ENCODE results near the gene TMEM150B. TPM values are rescaled to one million over a fixed set of nuclear protein-coding genes. Genes with fewer than 3 reads are reported as not detected.
A peak's percentile ranks its signal among the peaks of the same experiment; 100 is the strongest.

TMEM150B gene
- total and polyA plus RNA-seq, 2 of the 13 experiments (the other 11 are each of a cell fraction or from before 2014, with no cell fraction given), result 1.3 to 1.8 TPM

GRCh38 chr19:55324662-55325061, 479 bp downstream of the TMEM150B start:
- ATAC-seq (no peak), DNase-seq (ENCODE audit: low spot score) (no peak), FAIRE-seq (no peak)
- Histone ChIP-seq H3K79me2 (ENCODE audit: insufficient read depth, low read length) (no peaks in the 10 kb centered on the region), H3K9me3 (ENCODE audit: low read length) (no peaks in the 10 kb centered on the region), H3K4me2 (ENCODE audit: low read depth, low read length) (no peak overlapping the region; the same call in 1 of the 2 replicates), H3K27me3 (ENCODE audit: control insufficient read depth in 1 of 2, insufficient read depth in 2 of 2, low read length in 2 of 2) (no peaks in the 10 kb centered on the region; a peak in 1 of 5 replicates), H2AFZ (ENCODE audit: low read length) (no peak overlapping the region), H3K4me3 (replicated peaks in 1 of 3; ENCODE audit: insufficient read depth in 1 of 3, low read depth in 2 of 3, low read length in 3 of 3) (no peak overlapping the region), H3K4me1 (ENCODE audit: insufficient read depth, low read length) (peaks cover 55% of the 10 kb centered on the region), H3K9ac (ENCODE audit: insufficient read depth, low read depth, low read length) (no peak overlapping the region), H4K20me1 (ENCODE audit: insufficient read depth, low read length) (no peaks in the 10 kb centered on the region), H3K36me3 (replicated peaks in 1 of 2; ENCODE audit: control insufficient read depth in 1 of 2, insufficient read depth in 2 of 2, low read length in 2 of 2) (no peaks in the 10 kb centered on the region), H3K27ac (ENCODE audit: extremely low read length, insufficient read depth, low read length) (no peak overlapping the region)
- in situ Hi-C loops (cut with HindIII; ENCODE audit: extremely low pct_ligation_motif_present, low pct_unique_long_range_greater_than_20kb), result no loop called here
- TF ChIP-seq ZNF552 (CRISPR knock-in tag; IDR thresholded peaks at IDR 0.05; ENCODE audit: borderline replicate concordance), result no peak
- no peak for TF ChIP-seq HOXA5 (CRISPR knock-in tag; IDR thresholded peaks at IDR 0.05)
- no peak for TF ChIP-seq ZNF263 (CRISPR knock-in tag; IDR thresholded peaks at IDR 0.05)
- TF ChIP-seq THYN1 (CRISPR knock-in tag; IDR thresholded peaks at IDR 0.05; ENCODE audit: borderline replicate concordance, low read depth), result no peak
- TF ChIP-seq PHB2 (IDR thresholded peaks at IDR 0.05; ENCODE audit: partially characterized antibody), result no peak
- no peak for TF ChIP-seq ZNF383 (CRISPR knock-in tag; IDR thresholded peaks at IDR 0.05; ENCODE audit: borderline replicate concordance)
- 75% methylated on average over 6 of the region's 6 CpGs for WGBS (ENCODE audit: low lambda C conversion rate)
- ChIA-PET POLR2A (no interaction called here), CTCF (ENCODE audit: low intra/inter-chr PET ratio, low total read pairs) (no interaction called here)
- intact Hi-C loops (cut with micrococcal nuclease; ENCODE audit: unreplicated experiment), result no loop called here
- BruUV-seq (replicated peaks), result no TSS peak

- BruUV-seq (replicated peaks), result no TSS peak
- no peak overlapping the region for H3K4me3 ChIP-seq (replicated peaks in 1 of 3; ENCODE audit: insufficient read depth in 1 of 3, low read depth in 2 of 3, low read length in 3 of 3)
- no peaks in the 10 kb centered on the region for H3K79me2 ChIP-seq (ENCODE audit: insufficient read depth, low read length)
- ChIA-PET POLR2A (interaction anchor here (1.8 to 2.1 kb wide), 3 partner anchors 12 to 21 kb away, joined by 6 to 11 read pairs (median 8); partner anchors contain the start of gene KMT5C), CTCF (ENCODE audit: low intra/inter-chr PET ratio, low total read pairs) (no interaction called here)
- H3K27me3 ChIP-seq (ENCODE audit: control insufficient read depth in 1 of 2, insufficient read depth in 2 of 2, low read length in 2 of 2), result no peaks in the 10 kb centered on the region; a peak in 1 of 5 replicates
- in situ Hi-C loops (cut with HindIII; ENCODE audit: extremely low pct_ligation_motif_present, low pct_unique_long_range_greater_than_20kb) (no loop called here), intact Hi-C loops (cut with micrococcal nuclease; ENCODE audit: unreplicated experiment) (no loop called here)
- peaks cover 43% of the 10 kb centered on the region for H3K4me1 ChIP-seq (ENCODE audit: insufficient read depth, low read length)
- H4K20me1 ChIP-seq (ENCODE audit: insufficient read depth, low read length), result no peaks in the 10 kb centered on the region
- H3K27ac ChIP-seq (ENCODE audit: extremely low read length, insufficient read depth, low read length), result no peak overlapping the region
- H2AFZ ChIP-seq (ENCODE audit: low read length), result no peak overlapping the region
- WGBS (ENCODE audit: low lambda C conversion rate), result 30% methylated on average over 9 of the region's 12 CpGs
- no peak overlapping the region for H3K9ac ChIP-seq (ENCODE audit: insufficient read depth, low read depth, low read length)
- no peak for DNase-seq (ENCODE audit: low spot score)
- no peak for FAIRE-seq
- H3K4me2 ChIP-seq (ENCODE audit: low read depth, low read length), result peak overlapping the region; percentile 62
- no peaks in the 10 kb centered on the region for H3K9me3 ChIP-seq (ENCODE audit: low read length)
- ATAC-seq, result peak; percentile 52
- no peaks in the 10 kb centered on the region for H3K36me3 ChIP-seq (replicated peaks in 1 of 2; ENCODE audit: control insufficient read depth in 1 of 2, insufficient read depth in 2 of 2, low read length in 2 of 2)
- no peak for TF ChIP-seq E2F5 (CRISPR knock-in tag; conservative IDR thresholded peaks at IDR 0.05)
- TF ChIP-seq ZNF335 (CRISPR knock-in tag; IDR thresholded peaks at IDR 0.05), result peak; percentile 76; the same call in 1 of the 2 replicates
- no peak for TF ChIP-seq SOX13 (IDR thresholded peaks at IDR 0.05)
- TF ChIP-seq SOX13 (CRISPR knock-in tag; conservative IDR thresholded peaks at IDR 0.05 in 1 of 2, IDR thresholded peaks at IDR 0.05 in 1 of 2), result no peak
- peak; percentile 20; the same call in 1 of the 2 replicates for TF ChIP-seq ZNF687 (CRISPR knock-in tag; IDR thresholded peaks at IDR 0.05)
- TF ChIP-seq SALL2 (CRISPR knock-in tag; IDR thresholded peaks at IDR 0.05), result no peak
- TF ChIP-seq HNF4A (CRISPR knock-in tag; IDR thresholded peaks at IDR 0.05), result peak; percentile 65; the same call in 1 of the 2 replicates
- no peak for TF ChIP-seq AKAP8 (CRISPR knock-in tag; IDR thresholded peaks at IDR 0.05)
Observed at GRCh38 chr19:55322204-55322885, 2.8 kb downstream of the TMEM150B start.

All from HepG2 (cell line).